HepG2 (cell line): ENCODE data around the gene PCNA. TPM values are rescaled to one million over a fixed set of nuclear protein-coding genes. Genes with fewer than 3 reads are reported as not detected.

Source experiments
- ATAC-seq: fragments of 200-7000 bp; cut with Tn5 transposase; 3 replicates; pipeline ENCODE4 v1.9.1; 2020; ENCODE audit warnings: mild to moderate bottlenecking, moderate library complexity
- BruUV-seq: library from RNA; stranded (reverse); fragments of 400-500 nt; replicated peaks from 2 replicates; lab custom pipeline; 2021; lab: Mats Ljungman, UMichigan
- CTCF ChIA-PET: fragments of 300-600 bp; formaldehyde crosslinking; extraction: SDS; loops from one replicate; lab custom pipeline; 2021; ENCODE audit warnings: low total read pairs, inconsistent platforms, low intra/inter-chr PET ratio; lab: Yijun Ruan, JAX
- POLR2A ChIA-PET: fragments of 350-600 bp; sonication (Branson Sonifier 250); formaldehyde crosslinking; loops from one replicate; lab custom pipeline; 2020; ENCODE audit warnings: antibody characterized with exemption, inconsistent platforms; lab: Yijun Ruan, JAX
- DNase-seq: peaks from one replicate; pipeline ENCODE4 v3.0.0-alpha.2; 2015; ENCODE audit warnings: low spot score
- FAIRE-seq: peaks from 3 replicates; lab custom pipeline; 2011; peaks lifted over from hg19 to GRCh38; lab: Jason Lieb, UNC
- H2AFZ ChIP-seq: one replicate; pipeline ENCODE4 v1.6.1; 2011; ENCODE audit warnings: low read length, inconsistent platforms
- H3K27ac ChIP-seq: fragments of 300-600 bp; 3 replicates; pipeline ENCODE4 v1.8.0; 2011; ENCODE audit warnings: mixed run types, mild to moderate bottlenecking, mixed read lengths, low read length, inconsistent platforms; ENCODE audit not compliant: insufficient read depth; ENCODE audit errors: extremely low read length
- H3K27me3 ChIP-seq, 2 experiments: fragments of 200-600 bp in 1 of 2; 2 replicates in 1 of 2; 3 replicates in 1 of 2; pipeline versions ENCODE4 v1.6.0 to v1.8.0; 2011; ENCODE audit warnings: low read length in 2 of 2, mild to moderate bottlenecking in 2 of 2, moderate library complexity in 2 of 2, inconsistent platforms in 1 of 2; ENCODE audit not compliant: insufficient read depth in 2 of 2, control insufficient read depth in 1 of 2
- H3K36me3 ChIP-seq, 2 experiments: fragments of 200-600 bp in 1 of 2; replicated peaks in 1 of 2; 2 replicates in 1 of 2; 3 replicates in 1 of 2; pipeline versions ENCODE4 v1.5.1 to v1.8.0; 2011; ENCODE audit warnings: low read length in 2 of 2, inconsistent platforms in 1 of 2; ENCODE audit not compliant: insufficient read depth in 2 of 2, control insufficient read depth in 1 of 2
- H3K4me1 ChIP-seq: 2 replicates; pipeline ENCODE4 v1.5.1; 2012; ENCODE audit warnings: low read length, inconsistent platforms; ENCODE audit not compliant: insufficient read depth
- H3K4me2 ChIP-seq: 2 replicates; pipeline ENCODE4 v1.6.0; 2011; ENCODE audit warnings: low read depth, low read length, inconsistent platforms
- H3K4me3 ChIP-seq, 3 experiments: fragments of 200-600 bp in 1 of 3; sonication (generic), shearing (Covaris generic) in 1 of 3; replicated peaks in 1 of 3; 2 replicates each; pipeline ENCODE4 v1.5.1; 2011 to 2016; ENCODE audit warnings: low read length in 3 of 3, inconsistent platforms in 2 of 3, low read depth in 2 of 3, mild to moderate bottlenecking in 2 of 3, control low read depth in 1 of 3, mixed read lengths in 1 of 3; ENCODE audit not compliant: insufficient read depth in 1 of 3
- H3K79me2 ChIP-seq: one replicate; pipeline ENCODE4 v1.6.1; 2011; ENCODE audit warnings: low read length, inconsistent platforms; ENCODE audit not compliant: insufficient read depth
- H3K9ac ChIP-seq: 2 replicates; pipeline ENCODE4 v1.6.0; 2011; ENCODE audit warnings: mild to moderate bottlenecking, low read depth, low read length, inconsistent platforms; ENCODE audit not compliant: insufficient read depth
- H3K9me3 ChIP-seq: 2 replicates; pipeline ENCODE4 v1.5.1; 2012; ENCODE audit warnings: mild to moderate bottlenecking, low read length
- H4K20me1 ChIP-seq: 2 replicates; pipeline ENCODE4 v1.6.0; 2011; ENCODE audit warnings: inconsistent platforms, mild to moderate bottlenecking, low read length, moderate library complexity; ENCODE audit not compliant: insufficient read depth
- FOXA1 ChIP-seq, 2 experiments: fragments of 450-650 bp in 1 of 2; sonication (generic) in 1 of 2; formaldehyde crosslinking in 1 of 2; IDR thresholded peaks; 2 replicates each; pipeline versions ENCODE4 v1.4.0 to v1.6.1; 2016 to 2020; ENCODE audit warnings: missing genetic modification reagents in 1 of 2
- FOXA3 ChIP-seq: IDR thresholded peaks from 2 replicates; pipeline ENCODE4 v1.6.1; 2016; ENCODE audit warnings: missing genetic modification reagents, missing compliant biosample characterization
- FOXJ3 ChIP-seq: sonication (generic); formaldehyde crosslinking; IDR thresholded peaks from 2 replicates; pipeline ENCODE4 v1.4.0; 2020; ENCODE audit warnings: missing genetic modification reagents, mild to moderate bottlenecking, borderline replicate concordance
- HDAC2 ChIP-seq: sonication (generic); formaldehyde crosslinking; IDR thresholded peaks from 2 replicates; pipeline ENCODE4 v1.4.0; 2020; ENCODE audit warnings: missing genetic modification reagents
- ISX ChIP-seq: sonication (generic); formaldehyde crosslinking; conservative IDR thresholded peaks from 2 replicates; pipeline ENCODE4 v1.5.0; 2020; ENCODE audit warnings: missing genetic modification reagents
- MEF2D ChIP-seq: sonication (generic); formaldehyde crosslinking; IDR thresholded peaks from 2 replicates; pipeline ENCODE4 v1.5.1; 2020; ENCODE audit warnings: mild to moderate bottlenecking, missing genetic modification reagents
- MLLT10 ChIP-seq: sonication (generic); formaldehyde crosslinking; IDR thresholded peaks from 2 replicates; pipeline ENCODE4 v1.4.0; 2020; ENCODE audit warnings: missing genetic modification reagents
- TGIF2 ChIP-seq: IDR thresholded peaks from 2 replicates; pipeline ENCODE4 v1.6.1; 2016; ENCODE audit warnings: control low read depth, missing compliant biosample characterization
- ZNF17 ChIP-seq: sonication (generic); formaldehyde crosslinking; IDR thresholded peaks from 2 replicates; pipeline ENCODE4 v1.5.0; 2020; ENCODE audit warnings: mild to moderate bottlenecking, missing genetic modification reagents
- ZNF253 ChIP-seq: sonication (generic); formaldehyde crosslinking; IDR thresholded peaks from 2 replicates; pipeline ENCODE4 v1.8.0; 2022; ENCODE audit warnings: mild to moderate bottlenecking, missing genetic modification reagents, borderline replicate concordance
- ZNF331 ChIP-seq: sonication (generic); formaldehyde crosslinking; IDR thresholded peaks from 2 replicates; pipeline ENCODE4 v1.4.0; 2020; ENCODE audit warnings: missing genetic modification reagents
- ZNF33A ChIP-seq: sonication (generic); formaldehyde crosslinking; IDR thresholded peaks from 2 replicates; pipeline ENCODE4 v1.5.1; 2020; ENCODE audit warnings: missing genetic modification reagents, mild to moderate bottlenecking, moderate library complexity, borderline replicate concordance
- ZNF44 ChIP-seq: sonication (generic); formaldehyde crosslinking; IDR thresholded peaks from 2 replicates; pipeline ENCODE4 v1.5.1; 2020; ENCODE audit warnings: mild to moderate bottlenecking, missing genetic modification reagents
- WGBS: methylation state at CpG from one replicate; pipeline ENCODE4 v1.1.6; 2017; ENCODE audit warnings: low lambda C conversion rate; 5-methylcytosine and 5-hydroxymethylcytosine counted together
- in situ Hi-C: cut with HindIII; loops from 2 replicates; pipeline ENCODE4 v1.10.0; 2017; ENCODE audit warnings: low pct_unique_long_range_greater_than_20kb; ENCODE audit not compliant: extremely low pct_ligation_motif_present
- intact Hi-C: fragments of 100-400 bp; cut with micrococcal nuclease; formaldehyde crosslinking; loops from one replicate; pipeline ENCODE4 v1.10.0; 2022; ENCODE audit not compliant: unreplicated experiment
- polyA plus RNA-seq, 8 experiments: library from polyadenylated mRNA; depleted of rRNA in 3 of 8; stranded (reverse) in 7 of 8; unstranded in 1 of 8; fragments of >200 nt; fragmentation: Illumina TruSeq in 4 of 8; extraction: Trizol in 4 of 8; gene quantifications; 2 replicates each; pipeline versions ENCODE4 v1.2.1 to v1.2.3, GENCODE V29; 2011 to 2016; ENCODE audit warnings: low read depth in 4 of 8, missing spikeins in 1 of 8, mixed read lengths in 1 of 8; ENCODE audit not compliant: insufficient read depth in 1 of 8
- total RNA-seq, 5 experiments: library from RNA; depleted of rRNA; stranded (reverse); fragments of >200 nt; fragmentation: Illumina TruSeq; extraction: Trizol; gene quantifications; 2 replicates each; pipeline ENCODE4 v1.2.3, GENCODE V29; 2016; ENCODE audit warnings: low read depth in 1 of 5
- TF ChIP-seq, protein P1 (sequence below): sonication (generic); formaldehyde crosslinking; IDR thresholded peaks from 2 replicates; pipeline ENCODE4 v1.8.1; 2023; ENCODE audit warnings: missing genetic modification reagents, mild to moderate bottlenecking, borderline replicate concordance
- TF ChIP-seq, protein P2 (sequence below): sonication (generic); formaldehyde crosslinking; IDR thresholded peaks from 2 replicates; pipeline ENCODE4 v1.4.0; 2020; ENCODE audit warnings: missing genetic modification reagents, mild to moderate bottlenecking, borderline replicate concordance
- TF ChIP-seq, protein P3 (sequence below): IDR thresholded peaks from 2 replicates; pipeline ENCODE4 v1.6.1; 2016; ENCODE audit warnings: mild to moderate bottlenecking
- TF ChIP-seq, protein P4 (sequence below): sonication (generic); formaldehyde crosslinking; IDR thresholded peaks from 2 replicates; pipeline ENCODE4 v1.5.0; 2020; ENCODE audit warnings: missing genetic modification reagents, mild to moderate bottlenecking, borderline replicate concordance

PCNA gene
- total and polyA plus RNA-seq, 2 of the 13 experiments (the other 11 are each of a cell fraction or from before 2014, with no cell fraction given): 229 to 655 TPM

DNA sequence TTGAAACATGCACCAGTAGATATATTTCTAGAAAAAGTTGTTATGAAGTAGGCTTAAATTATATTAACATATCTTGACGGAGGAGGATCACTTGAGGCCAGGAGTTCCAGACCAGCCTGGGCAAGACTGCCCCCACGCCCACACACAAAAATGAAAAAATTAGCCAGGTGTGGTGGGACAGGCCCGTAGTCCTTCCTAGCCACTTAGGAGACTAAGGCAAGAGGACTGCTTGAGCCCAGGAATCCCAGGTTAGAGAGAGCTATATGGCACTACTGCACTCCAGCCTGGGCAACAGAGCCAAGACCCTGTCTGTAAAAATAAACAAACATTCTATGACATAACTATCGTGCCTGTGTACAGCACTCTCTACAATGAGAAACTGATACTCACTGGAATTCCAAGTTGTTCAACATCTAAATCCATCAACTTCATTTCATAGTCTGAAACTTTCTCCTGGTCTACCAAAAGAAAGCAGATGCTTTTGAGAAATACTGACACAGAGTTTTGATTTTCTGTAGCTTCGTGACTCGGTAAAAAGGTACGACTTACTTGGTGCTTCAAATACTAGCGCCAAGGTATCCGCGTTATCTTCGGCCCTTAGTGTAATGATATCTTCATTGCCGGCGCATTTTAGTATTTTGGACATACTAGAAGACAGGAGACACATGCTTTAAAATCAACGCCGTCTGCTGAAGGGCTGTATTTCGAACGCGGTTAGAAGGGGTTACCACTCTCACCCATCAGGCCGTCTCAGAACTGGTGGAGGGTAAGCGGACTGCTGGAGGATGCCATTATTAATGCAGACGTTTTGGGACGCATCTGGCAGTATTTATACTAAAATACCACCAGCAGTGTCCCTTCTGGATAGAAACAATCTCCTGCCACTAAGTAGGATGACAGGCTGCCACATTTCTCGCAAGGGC, 1.3 kb downstream of the PCNA start:
- Histone ChIP-seq H4K20me1 (peaks cover 19% of the 10 kb centered on the region), H3K4me2 (peak overlapping the region; percentile 98), H3K79me2 (peaks cover 41% of the 10 kb centered on the region), H3K27ac (peak overlapping the region; percentile 86), H3K27me3 (no peaks in the 10 kb centered on the region; a peak in 1 of 5 replicates), H3K4me3 (peak overlapping the region; percentile 74 to 92 (median 82)), H3K4me1 (peaks cover 62% of the 10 kb centered on the region), H3K9ac (peak overlapping the region; percentile 85), H2AFZ (no peak overlapping the region), H3K36me3 (peaks cover 6 to 45% of the 10 kb centered on the region in 2 experiments), H3K9me3 (no peaks in the 10 kb centered on the region)
- DNase-seq (no peak), FAIRE-seq (peak; percentile 40), ATAC-seq (no peak)
- WGBS: 2% methylated on average over 23 of the region's 23 CpGs
- intact Hi-C loops: no loop called here
- in situ Hi-C loops: no loop called here
- ChIA-PET POLR2A (interaction anchor here (0.9 to 3.0 kb wide), 10 partner anchors 15 to 359 kb away, joined by 3 to 15 read pairs (median 4); no protein-coding TSS in a partner anchor), CTCF (no interaction called here)
- BruUV-seq: no TSS peak
- TF ChIP-seq ZNF331 (CRISPR knock-in tag) (no peak), MLLT10 (peak; percentile 17), ISX (CRISPR knock-in tag) (no peak), MEF2D (no peak), HDAC2 (CRISPR knock-in tag) (0 out of 2 replicates have a peak, but pooled peaks have one; percentile 20), FOXA1 (IDR thresholded peaks at IDR 0.05) (no peak), FOXA1 (CRISPR knock-in tag; IDR thresholded peaks at IDR 0.05) (peak; percentile 15; the same call in 1 of the 2 replicates), ZNF17 (CRISPR knock-in tag) (no peak), TGIF2 (0 out of 2 replicates have a peak, but pooled peaks have one; percentile 51), FOXJ3 (CRISPR knock-in tag) (0 out of 2 replicates have a peak, but pooled peaks have one; percentile 17), ZNF253 (CRISPR knock-in tag) (no peak), ZNF33A (CRISPR knock-in tag) (0 out of 2 replicates have a peak, but pooled peaks have one; percentile 11), FOXA3 (CRISPR knock-in tag) (peak; percentile 51), ZNF44 (0 out of 2 replicates have a peak, but pooled peaks have one; percentile 1)
- TF ChIP-seq, protein P1, sequence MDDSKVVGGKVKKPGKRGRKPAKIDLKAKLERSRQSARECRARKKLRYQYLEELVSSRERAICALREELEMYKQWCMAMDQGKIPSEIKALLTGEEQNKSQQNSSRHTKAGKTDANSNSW: no peak
- TF ChIP-seq, protein P2, sequence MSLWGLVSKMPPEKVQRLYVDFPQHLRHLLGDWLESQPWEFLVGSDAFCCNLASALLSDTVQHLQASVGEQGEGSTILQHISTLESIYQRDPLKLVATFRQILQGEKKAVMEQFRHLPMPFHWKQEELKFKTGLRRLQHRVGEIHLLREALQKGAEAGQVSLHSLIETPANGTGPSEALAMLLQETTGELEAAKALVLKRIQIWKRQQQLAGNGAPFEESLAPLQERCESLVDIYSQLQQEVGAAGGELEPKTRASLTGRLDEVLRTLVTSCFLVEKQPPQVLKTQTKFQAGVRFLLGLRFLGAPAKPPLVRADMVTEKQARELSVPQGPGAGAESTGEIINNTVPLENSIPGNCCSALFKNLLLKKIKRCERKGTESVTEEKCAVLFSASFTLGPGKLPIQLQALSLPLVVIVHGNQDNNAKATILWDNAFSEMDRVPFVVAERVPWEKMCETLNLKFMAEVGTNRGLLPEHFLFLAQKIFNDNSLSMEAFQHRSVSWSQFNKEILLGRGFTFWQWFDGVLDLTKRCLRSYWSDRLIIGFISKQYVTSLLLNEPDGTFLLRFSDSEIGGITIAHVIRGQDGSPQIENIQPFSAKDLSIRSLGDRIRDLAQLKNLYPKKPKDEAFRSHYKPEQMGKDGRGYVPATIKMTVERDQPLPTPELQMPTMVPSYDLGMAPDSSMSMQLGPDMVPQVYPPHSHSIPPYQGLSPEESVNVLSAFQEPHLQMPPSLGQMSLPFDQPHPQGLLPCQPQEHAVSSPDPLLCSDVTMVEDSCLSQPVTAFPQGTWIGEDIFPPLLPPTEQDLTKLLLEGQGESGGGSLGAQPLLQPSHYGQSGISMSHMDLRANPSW (CRISPR knock-in tag): 0 out of 2 replicates have a peak, but pooled peaks have one; percentile 14
- TF ChIP-seq, protein P3, sequence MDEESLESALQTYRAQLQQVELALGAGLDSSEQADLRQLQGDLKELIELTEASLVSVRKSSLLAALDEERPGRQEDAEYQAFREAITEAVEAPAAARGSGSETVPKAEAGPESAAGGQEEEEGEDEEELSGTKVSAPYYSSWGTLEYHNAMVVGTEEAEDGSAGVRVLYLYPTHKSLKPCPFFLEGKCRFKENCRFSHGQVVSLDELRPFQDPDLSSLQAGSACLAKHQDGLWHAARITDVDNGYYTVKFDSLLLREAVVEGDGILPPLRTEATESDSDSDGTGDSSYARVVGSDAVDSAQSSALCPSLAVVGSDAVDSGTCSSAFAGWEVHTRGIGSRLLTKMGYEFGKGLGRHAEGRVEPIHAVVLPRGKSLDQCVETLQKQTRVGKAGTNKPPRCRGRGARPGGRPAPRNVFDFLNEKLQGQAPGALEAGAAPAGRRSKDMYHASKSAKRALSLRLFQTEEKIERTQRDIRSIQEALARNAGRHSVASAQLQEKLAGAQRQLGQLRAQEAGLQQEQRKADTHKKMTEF (CRISPR knock-in tag): no peak
- TF ChIP-seq, protein P4, sequence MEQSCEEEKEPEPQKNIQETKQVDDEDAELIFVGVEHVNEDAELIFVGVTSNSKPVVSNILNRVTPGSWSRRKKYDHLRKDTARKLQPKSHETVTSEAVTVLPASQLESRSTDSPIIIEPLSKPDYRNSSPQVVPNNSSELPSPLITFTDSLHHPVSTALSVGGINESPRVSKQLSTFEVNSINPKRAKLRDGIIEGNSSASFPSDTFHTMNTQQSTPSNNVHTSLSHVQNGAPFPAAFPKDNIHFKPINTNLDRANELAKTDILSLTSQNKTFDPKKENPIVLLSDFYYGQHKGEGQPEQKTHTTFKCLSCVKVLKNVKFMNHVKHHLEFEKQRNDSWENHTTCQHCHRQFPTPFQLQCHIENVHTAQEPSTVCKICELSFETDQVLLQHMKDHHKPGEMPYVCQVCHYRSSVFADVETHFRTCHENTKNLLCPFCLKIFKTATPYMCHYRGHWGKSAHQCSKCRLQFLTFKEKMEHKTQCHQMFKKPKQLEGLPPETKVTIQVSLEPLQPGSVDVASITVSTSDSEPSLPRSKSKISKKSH (CRISPR knock-in tag): no peak
